ENCODE measurements around the gene FDX1. TPM values are rescaled to one million over a fixed set of nuclear protein-coding genes. Genes with fewer than 3 reads are reported as not detected.

FDX1 gene
- total and polyA plus RNA-seq, 8 donors = 6.7 to 11.3 (median 8.3) TPM

DNA sequence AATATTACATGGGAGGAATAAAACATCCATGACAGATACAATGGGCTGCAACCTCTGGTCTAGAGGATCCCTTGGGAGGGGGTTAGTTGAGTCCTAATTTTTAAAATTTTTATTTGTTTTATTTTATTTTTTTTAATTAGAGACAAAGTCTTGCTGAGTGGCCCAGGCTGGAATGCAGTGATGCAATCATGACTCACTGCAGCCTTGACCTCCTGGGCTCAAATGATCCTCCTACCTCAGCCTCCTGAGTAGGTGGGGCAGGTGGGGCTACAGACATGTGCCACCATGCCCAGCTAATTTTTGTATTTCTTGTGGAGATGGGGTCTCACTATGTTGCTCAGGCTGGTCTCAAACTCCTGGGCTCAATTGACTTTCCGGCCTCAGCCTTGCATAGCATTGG lies 43.1 kb downstream of the FDX1 start:
- DNase-seq (no peak), FAIRE-seq (no peak), ATAC-seq (peak in 1 of 4 donors; percentile 22)
- H3K4me3 ChIP-seq = no peak overlapping the region
- no peaks in the 10 kb centered on the region for H3K36me3 ChIP-seq
- intact Hi-C loops (cut with DNase I) = no loop called here
- H3K27ac ChIP-seq = no peak overlapping the region
- H3K27me3 ChIP-seq = no peaks in the 10 kb centered on the region
- TF ChIP-seq, protein P1, sequence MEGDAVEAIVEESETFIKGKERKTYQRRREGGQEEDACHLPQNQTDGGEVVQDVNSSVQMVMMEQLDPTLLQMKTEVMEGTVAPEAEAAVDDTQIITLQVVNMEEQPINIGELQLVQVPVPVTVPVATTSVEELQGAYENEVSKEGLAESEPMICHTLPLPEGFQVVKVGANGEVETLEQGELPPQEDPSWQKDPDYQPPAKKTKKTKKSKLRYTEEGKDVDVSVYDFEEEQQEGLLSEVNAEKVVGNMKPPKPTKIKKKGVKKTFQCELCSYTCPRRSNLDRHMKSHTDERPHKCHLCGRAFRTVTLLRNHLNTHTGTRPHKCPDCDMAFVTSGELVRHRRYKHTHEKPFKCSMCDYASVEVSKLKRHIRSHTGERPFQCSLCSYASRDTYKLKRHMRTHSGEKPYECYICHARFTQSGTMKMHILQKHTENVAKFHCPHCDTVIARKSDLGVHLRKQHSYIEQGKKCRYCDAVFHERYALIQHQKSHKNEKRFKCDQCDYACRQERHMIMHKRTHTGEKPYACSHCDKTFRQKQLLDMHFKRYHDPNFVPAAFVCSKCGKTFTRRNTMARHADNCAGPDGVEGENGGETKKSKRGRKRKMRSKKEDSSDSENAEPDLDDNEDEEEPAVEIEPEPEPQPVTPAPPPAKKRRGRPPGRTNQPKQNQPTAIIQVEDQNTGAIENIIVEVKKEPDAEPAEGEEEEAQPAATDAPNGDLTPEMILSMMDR (IDR thresholded peaks at IDR 0.05) = no peak
- no peaks in the 10 kb centered on the region for H3K9me3 ChIP-seq
- no peaks in the 10 kb centered on the region for H3K4me1 ChIP-seq
- whole genome bisulfite sequencing, 2 donors = 100% methylated on average over 1 of the region's 1 CpG

DNA sequence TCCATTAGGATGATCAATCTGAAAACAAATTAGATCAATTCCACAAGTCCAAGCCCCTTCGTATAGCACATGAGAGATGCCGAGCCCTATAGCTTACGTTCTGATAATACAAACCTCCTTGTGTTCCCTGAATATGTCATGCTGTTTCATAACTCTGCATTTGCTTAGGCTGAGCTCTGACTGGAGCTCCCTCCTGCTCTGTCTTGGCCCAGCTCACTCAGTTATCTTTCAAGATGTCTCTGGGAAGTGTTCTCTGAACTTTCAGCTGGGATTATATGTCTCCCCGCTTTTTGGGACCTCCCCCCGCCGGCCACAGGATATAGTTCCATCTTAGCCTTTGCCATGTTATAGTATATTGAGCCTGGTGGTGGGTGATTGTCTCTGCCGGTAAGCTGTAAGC lies 44.0 kb downstream of the FDX1 start:
- TF ChIP-seq, protein P1 (IDR thresholded peaks at IDR 0.05) = no peak
- peak in 1 of 4 donors; percentile 44 for ATAC-seq
- Histone ChIP-seq H3K9me3 (no peaks in the 10 kb centered on the region), H3K4me1 (no peaks in the 10 kb centered on the region), H3K36me3 (no peaks in the 10 kb centered on the region), H3K27ac (no peak overlapping the region), H3K4me3 (no peak overlapping the region), H3K27me3 (no peaks in the 10 kb centered on the region)
- no peak for DNase-seq
- 88 to 93% methylated on average over 7 of the region's 7 CpGs for WGBS, 2 donors
- intact Hi-C loops (cut with DNase I) = no loop called here
- no peak for FAIRE-seq

DNA sequence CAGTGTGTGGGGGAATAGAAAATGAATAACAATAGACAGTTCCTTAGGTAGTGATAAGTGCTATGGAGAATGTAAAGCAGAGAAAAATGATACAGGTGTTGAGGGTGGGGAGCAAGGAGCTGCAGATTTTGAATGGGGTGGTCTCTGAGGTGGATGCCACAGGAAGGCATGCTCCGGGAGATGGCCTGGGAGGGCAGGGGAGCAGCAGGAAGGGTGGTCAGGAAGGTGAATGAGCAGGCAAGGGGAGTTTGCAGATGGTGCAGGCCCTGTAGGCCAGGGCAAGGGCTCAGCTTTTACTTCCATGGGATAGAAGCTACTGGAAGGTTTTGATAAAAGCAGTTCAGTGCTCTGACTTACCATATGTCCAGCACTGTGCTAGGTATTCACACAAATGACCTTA lies 44.8 kb downstream of the FDX1 start:
- FAIRE-seq = no peak
- intact Hi-C loops (cut with DNase I) = no loop called here
- no peak for DNase-seq
- Histone ChIP-seq H3K36me3 (no peaks in the 10 kb centered on the region), H3K27ac (no peak overlapping the region), H3K4me3 (no peak overlapping the region), H3K27me3 (no peaks in the 10 kb centered on the region), H3K4me1 (no peaks in the 10 kb centered on the region), H3K9me3 (no peaks in the 10 kb centered on the region)
- no peak for ATAC-seq
- TF ChIP-seq, protein P1 (IDR thresholded peaks at IDR 0.05) = no peak
- 97 to 100% methylated on average over 1 of the region's 1 CpG for WGBS, 2 donors

DNA sequence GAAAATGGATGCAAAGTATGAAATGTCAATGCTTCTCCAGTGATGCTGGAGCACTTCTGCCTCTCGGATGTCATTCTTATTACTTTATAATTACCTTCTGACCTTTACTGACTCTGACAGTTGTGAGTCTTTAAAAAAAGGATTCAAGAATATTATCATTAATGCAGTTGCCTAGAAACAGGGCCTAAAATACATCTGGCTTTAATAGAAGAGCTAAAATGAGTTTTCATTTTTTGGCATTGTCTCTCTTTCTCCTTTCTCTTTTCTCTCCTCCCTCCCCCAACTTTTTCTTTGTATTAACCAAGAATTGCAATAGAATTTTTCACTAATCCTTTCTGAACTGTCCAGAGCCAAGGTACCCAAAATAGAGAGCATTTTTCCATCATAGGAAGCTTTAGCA lies 45.9 kb downstream of the FDX1 start:
- H3K27ac ChIP-seq = no peak overlapping the region
- WGBS, 2 donors = 91% methylated on average over 1 of the region's 1 CpG
- H3K27me3 ChIP-seq = no peaks in the 10 kb centered on the region
- TF ChIP-seq, protein P1 (IDR thresholded peaks at IDR 0.05) = no peak
- no peak for ATAC-seq
- no peak overlapping the region for H3K4me3 ChIP-seq
- no peaks in the 10 kb centered on the region for H3K9me3 ChIP-seq
- H3K4me1 ChIP-seq = no peaks in the 10 kb centered on the region
- H3K36me3 ChIP-seq = no peaks in the 10 kb centered on the region
- intact Hi-C loops (cut with DNase I) = no loop called here
- DNase-seq = no peak
- no peak for FAIRE-seq

DNA sequence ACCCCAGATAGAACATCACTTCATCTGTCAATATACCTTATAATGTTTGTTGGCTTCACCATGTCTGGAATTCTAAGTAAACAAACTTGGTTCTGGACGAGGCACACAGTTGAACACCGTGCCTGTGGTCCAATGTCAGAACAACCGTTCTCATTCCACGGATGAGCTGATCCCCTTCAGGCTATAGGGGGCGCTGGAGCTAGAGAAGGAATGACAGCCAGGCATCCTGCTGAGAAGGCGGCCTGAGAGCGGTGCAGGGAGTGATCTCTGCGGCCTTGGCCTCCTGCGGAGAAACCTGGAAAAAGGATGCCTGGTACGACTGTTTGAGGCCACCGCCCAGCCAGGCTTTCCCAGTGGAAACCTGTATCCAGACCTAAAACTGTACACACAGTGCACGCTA lies 48.7 kb downstream of the FDX1 start:
- Histone ChIP-seq H3K27me3 (no peaks in the 10 kb centered on the region), H3K4me1 (no peaks in the 10 kb centered on the region), H3K36me3 (no peaks in the 10 kb centered on the region), H3K9me3 (no peaks in the 10 kb centered on the region), H3K4me3 (no peak overlapping the region), H3K27ac (no peak overlapping the region)
- WGBS, 2 donors = 44 to 50% methylated on average over 12 of the region's 12 CpGs
- TF ChIP-seq, protein P1 (IDR thresholded peaks at IDR 0.05) = no peak
- no peak for FAIRE-seq
- no peak for DNase-seq
- ATAC-seq = no peak
- intact Hi-C loops (cut with DNase I) = no loop called here
